Activated CD4-positive, alpha-beta T cell treated with anti-CD3 and anti-CD28 coated beads for 1 hour (primary cell): ENCODE measurements around the gene TMEM35B.
A peak's percentile ranks its signal among the peaks of the same experiment; 100 is the strongest.
"Not testable (repeated sequence)": the region's sequence is repeated elsewhere in the genome, so short reads cannot be mapped to it uniquely, and the experiment has no call there.

Source experiments
- DNase-seq: peaks from one replicate; pipeline ENCODE4 v3.0.0-alpha.2; 2020

Gene TMEM35B

DNA sequence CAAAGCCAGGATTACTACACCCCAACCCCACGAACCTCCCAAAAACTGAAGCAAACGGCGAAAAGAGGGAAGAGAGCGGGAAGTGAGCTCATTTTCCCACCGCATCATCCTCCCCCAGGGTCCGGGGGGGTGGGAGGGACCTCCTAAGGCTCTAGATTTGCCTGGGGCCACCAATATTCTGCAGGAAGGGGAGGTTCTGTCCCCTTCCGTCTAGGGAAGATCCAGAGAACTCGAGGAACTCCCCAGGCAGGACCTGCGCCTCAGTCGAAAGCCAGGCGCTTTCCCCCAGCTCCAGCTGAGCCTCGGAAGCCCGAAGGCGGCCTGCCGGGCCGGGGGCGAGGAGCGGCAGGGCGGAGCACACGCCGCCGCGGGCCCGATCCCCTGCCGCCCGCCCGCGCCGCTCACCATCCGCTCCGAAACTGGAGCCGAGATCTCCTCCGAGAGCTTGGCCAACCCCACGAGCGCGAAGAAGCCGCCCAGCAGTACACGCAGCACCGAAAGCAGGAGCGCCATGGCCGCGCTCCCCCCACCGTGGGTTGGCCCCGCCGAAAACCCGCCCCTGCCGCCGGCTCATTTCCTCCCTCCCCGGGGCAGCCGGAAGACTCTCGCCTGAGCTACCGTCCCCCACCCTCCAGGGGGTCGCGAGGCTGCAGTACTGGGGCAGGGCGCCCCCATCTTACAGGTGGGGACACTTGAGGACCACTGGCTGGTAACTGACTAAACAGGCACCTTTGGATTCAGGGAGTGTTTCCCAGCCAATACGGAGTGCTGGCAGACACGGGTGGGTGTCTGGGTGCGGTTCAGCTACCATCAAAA lies at the start of gene TMEM35B:
TMEM35B (minus strand) TSS at position 555 of the 816 bp plus-strand sequence; CDS start at position 513, 42 bp downstream.
- DNase-seq: peak; percentile 70

DNA sequence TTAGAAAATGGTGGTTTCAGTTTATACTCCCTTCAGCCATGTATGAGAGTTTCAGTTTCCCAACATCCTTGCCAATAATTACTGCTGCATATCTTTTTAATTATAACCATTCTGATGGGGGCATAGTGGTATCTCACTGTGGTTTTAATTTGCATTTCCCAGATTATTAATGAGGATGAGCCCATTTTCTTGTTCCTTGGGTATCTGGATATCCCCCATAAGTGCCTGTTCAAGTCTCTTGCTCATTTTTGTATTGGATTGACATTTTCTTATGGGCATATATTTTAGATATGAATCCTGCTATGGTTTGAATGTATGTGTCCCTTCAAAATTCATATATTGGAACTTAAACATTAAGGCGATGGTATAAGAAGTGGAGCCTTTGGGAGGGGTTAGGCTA lies 48.2 kb upstream of the TMEM35B start:
- DNase-seq: no peak

DNA sequence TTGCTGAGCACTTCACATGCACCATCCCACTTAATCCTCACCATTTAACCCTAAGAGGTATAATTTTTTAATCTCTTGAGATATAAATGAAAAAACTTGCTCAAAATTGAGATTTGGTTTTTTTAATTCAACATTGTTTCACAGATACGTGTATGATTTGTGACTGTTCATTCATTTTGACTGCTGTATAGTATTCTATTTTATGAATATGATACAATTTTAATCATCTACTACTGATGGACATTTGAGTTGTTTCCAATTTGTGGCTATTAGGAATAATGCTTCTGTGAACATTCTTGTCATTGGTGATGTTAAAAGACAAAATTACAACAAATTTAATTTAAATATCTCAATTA lies 47.2 kb upstream of the TMEM35B start:
- no peak for DNase-seq

DNA sequence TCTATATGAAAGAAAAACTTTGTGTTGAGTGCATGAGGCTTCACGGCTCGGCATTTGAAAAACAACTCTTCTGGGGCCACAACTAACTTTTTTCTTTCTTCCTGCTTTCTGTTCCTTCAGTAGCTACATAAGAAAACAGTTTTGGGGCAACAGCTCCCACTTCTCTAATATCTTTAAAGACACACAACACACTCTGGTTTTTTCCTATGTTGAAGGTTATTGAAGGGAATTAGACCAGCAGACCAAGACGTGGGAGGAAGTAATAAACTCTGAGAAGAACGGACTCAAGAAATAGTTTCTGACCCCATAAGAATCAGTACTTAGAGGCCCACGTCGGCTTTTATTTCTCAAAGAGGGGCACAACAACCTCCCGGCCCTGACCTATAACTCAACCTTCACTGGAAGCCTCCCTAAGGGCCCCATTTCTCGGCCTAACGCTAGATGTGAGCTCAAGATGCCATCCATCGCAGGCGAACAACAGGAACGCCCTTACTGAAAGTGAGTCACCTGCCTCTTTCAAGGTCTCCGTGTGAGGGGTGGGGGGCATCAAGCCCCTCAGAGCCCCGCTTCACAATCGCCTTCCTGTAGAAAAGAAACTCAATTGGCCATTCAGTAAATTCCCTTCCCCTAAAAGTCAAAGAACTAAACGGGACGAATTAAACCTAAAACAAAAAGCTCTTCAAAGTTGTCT lies 45.8 kb upstream of the TMEM35B start:
- DNase-seq: peak; percentile 19

DNA sequence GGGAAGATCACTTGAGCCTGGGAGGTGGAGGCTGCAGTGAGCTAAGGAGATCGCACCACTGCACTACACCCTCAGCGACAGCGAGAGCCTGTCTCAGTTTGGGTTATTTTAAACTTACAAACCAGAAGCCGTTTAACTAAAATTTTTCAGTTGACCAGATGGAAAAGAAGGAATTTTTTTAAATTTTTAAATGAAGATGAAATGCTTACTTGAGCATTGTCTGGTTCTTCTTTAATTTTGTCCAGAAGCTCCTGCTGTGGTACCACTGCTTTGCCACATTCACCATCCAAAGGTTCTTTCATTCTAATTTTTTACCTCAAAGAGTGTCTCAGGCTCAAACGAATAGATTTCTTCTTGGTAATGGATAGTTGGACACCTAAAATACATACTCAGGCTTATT lies 45.2 kb upstream of the TMEM35B start:
- no peak for DNase-seq

DNA sequence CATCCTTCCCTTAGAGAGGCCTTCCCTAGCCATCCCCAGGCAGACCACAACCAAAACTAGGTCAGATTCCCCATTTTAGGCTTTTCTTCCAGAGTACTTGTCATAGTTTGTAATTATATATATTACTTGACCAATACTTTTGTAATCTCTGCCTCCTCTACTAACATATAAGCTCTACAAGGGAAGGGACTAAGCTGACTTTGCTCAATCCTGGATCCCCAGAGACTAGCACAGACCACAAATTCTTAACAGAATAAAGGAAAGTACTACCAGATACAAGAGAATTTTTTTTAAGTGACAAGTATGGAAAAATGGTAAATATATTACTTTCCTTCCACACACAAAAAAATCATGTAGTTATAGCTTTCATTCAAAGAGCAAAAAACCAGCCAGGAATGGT lies 44.6 kb upstream of the TMEM35B start:
- no peak for DNase-seq

DNA sequence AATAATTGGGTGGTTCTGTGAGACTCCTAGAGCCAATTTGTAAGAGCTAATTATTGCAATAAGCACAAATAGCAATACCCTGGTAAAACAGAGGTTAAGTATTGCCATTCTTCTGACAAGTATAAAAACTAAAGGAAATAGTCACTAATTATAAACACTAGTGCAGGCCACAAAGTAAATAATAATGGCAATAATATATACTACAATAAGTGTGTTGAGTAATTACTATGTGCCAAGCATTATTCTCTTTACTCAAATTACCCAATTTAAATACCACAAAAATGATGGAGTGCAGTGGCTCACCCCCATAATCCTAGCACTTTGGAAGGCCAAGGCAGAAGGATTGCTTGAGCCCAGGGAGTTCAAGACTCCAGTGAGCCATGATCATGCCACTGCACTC lies 31.3 kb upstream of the TMEM35B start:
- DNase-seq: no peak

DNA sequence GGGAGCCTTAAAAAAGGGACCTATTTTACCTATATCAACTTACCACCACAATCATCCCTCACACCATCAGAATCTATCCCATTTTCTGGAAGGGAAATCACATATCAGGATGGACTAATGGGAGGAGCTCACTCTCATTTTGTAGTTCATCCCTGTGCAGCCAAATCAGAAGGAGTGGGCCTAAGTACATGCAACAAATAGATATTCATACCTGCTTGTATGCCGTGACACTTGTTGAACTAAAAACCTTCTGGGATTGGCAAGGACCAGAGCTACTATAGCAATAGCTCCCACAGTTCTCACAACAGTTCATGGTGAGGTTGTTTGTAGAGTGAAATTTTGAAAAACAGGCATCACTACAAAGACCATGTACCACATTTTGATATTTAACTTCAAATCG lies 29.3 kb upstream of the TMEM35B start:
- no peak for DNase-seq

DNA sequence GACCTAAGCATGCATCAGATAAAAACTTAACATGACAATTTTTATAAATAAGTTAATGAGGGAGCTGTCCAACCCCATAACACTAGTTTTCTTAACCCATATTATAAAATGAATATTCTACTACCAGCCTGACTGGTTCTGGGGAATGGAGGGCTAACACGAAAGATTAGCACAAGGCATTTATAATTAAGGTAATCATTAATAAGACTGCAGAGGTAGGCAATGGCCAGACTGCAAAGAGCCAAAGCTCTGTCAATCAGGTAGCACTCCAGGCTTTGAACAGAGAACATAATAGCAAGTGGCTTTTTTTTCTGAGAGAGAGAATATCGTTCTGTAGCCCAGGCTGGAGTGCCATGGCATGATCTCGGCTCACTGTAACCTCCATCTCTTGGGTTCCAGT lies 20.6 kb upstream of the TMEM35B start:
- no peak for DNase-seq

DNA sequence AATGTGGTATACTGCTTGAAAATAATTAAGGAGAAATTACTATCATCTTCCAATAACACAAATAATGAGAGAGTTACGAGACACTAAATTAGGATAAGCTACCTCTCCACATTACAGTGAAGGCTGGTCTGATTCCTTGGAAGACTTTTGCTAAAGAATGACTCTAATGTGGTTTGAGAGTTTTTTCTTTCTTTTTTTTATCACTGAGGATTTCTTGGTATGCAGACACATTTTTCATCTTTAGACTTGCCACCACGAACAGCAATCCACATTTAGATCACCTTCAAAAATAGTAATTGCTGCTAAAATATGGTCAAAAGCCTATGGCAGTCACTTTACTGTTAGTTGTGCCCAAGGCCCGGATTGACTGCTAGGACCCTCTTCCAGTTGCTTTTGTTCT lies 16.6 kb upstream of the TMEM35B start:
- no peak for DNase-seq

DNA sequence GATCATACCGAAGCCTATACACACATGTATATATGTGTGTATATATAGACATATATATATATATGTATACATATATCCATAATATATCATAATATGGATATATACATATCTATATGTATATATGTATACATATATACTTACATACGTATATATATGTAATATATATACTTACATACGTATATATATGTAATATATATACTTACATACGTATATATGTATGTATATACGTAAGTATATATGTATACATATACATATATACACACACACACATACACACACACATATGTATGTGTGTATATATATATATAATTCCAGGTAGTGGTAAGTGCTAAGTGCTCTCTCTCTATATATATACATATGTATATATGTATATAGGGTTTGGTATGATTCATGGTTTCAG lies 9.7 kb upstream of the TMEM35B start:
- DNase-seq: no peak

DNA sequence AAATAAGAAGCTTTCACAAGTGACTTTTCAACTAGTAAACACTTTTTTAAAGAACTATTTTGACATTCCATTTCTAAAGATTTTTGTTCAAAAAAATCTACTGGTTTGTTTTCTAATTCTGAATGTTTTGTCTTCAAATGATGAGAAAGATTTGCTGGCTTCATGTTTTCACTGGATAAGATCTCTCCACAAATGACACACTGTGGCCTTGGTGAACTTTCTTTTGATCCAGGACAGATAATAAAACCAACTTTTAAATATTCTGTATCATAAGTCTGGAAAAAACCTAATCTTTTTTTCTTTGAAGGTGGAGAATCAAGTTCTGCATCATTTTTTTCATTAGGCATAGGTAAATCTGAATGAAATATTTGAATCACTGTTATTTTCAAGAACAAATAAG lies 3.4 kb upstream of the TMEM35B start:
- no peak for DNase-seq

DNA sequence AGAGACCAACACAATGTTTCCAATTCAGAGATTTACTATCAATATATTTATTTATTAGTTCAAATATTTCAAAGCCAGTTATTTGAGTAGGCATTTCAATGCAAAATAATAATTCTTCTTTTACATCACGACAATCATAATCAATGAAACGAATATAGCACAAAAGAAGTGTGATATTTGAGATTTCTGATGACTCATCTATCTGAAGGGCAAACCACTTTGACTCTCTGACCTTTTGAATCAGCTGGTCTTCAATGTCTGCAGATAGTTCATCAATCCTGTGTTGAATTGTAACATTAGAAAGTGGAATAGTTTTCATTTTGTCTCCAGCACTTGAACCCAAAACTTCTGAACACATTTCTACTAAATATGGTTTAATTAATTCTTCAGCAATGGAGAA lies 3.0 kb upstream of the TMEM35B start:
- DNase-seq: no peak

DNA sequence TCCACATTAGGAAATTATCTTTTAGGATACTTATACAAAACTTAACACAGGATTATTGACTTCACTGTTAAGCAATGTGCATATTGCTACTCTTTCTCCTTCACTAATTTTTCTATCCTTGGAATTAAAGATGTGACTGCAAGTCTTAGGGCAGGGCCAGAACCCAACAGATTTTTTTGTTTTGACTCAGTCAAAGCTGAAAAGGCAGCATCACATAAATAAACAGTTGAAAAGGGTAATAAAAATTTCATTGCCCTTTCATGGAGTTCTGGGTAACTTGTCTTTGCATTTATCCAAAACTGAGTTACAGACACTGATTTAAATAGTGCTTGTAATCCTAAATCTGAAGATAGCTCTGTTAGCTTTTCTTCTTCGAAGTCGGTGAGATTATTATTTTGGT lies 1.9 kb upstream of the TMEM35B start:
- no peak for DNase-seq

DNA sequence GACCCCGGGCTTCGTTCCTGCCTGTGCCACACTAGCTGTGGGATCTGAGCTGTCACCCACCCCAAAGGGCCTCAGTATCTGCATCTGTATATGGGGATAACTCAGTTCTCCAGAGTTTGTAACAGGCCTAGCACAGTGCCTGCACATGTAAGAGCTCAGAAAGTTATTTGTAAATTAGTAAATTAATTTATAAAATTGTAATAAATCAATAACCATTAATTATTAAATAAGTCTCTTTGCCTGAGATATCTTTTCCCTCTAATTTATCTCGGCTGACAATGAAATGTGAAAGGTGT lies 410 bp upstream of the TMEM35B start:
- not testable (repeated sequence) for DNase-seq

DNA sequence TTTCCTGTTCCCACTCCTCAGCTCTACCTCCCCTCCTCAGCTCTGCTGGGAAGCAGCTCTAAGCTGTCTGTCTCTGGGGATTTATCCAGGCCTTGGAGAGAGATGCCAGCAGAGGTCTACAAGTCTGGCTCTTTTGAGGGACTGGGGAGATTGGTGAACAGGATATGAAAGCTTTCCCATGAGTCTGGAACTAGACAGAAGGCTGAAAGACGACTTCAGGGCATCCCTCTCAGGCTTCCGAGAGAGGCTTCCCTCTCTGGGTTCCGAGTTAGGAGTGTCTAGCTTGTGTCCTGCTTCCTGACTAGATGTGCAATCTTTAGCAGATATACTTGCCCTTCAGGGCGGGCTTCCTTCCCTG lies 733 bp downstream of the TMEM35B start:
- no peak for DNase-seq

DNA sequence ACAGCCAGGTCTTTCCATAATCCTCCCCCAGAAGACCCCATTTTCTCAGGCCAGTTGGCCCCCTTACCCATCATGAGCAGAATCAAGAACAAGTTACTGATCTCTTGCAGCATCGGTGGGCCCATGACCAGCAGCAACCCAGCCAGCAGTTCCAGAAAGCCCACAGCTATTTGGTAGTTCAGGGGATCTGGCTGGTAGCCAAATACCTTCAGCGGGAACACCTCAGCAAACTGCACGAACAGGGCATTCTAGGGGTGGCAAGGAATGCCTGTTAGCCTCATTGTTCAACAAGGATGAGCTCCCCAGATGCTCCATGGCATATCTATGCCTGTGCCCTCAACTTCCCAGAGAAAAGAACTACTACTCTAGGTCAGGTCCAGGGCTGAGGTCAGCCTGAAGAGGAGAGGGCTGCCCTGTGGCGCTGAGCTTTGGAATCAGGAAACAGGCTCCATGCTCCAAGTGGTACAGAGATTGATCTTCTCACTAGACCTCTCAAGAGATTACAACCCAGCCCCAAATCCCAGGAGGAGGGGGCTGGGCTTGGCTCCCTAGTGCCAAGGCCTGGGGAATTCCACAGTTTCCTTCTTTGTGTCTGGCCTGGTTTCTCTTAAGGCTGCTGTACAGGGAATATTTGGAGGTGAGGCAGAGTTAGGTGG lies 1.3 kb downstream of the TMEM35B start:
- DNase-seq: no peak

DNA sequence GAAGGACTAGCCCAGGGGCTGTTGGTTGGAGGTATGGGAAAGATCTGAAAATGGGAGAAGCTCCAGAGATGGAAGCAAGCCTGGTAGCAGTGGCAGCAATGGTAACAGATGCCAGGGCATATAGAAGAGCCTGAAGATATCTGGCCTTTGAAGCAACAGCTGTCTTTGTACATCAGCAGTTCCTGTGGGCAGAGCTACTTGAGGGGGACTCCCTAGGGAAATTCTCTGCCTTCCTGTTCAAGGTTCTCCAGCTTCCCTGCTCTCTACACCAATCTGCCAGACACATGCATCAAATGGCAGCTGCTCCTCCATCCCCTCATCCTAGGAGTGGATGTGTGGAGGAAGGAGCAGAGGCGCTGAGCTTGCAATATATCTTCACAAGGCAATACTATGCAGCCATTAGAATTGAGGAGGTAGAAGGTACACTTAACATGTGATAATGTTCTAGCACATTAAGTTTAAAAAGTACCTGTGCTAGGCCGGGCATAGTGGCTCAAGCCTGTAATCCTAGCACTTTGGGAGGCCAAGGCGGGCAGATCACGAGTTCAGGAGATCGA lies 2.2 kb downstream of the TMEM35B start:
- DNase-seq: no peak

DNA sequence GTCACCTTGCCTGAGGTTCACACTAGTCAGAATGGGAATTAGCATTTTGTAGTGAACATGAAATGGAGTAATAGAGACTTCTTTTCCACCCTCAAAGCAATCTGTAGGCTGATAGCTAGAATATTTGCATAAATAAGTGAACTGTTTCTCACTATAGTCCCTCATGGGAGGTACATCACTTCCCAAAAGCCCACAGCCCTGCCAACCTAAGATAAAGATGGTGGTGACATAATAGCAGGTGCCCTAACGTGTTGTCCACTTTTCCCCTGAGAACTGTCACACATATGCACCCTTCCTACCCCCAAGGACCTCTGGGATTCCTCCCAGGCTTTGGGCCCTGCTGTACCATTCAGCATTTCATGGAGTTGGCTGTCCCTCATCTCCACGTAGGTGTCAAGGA lies 4.4 kb downstream of the TMEM35B start:
- no peak for DNase-seq

DNA sequence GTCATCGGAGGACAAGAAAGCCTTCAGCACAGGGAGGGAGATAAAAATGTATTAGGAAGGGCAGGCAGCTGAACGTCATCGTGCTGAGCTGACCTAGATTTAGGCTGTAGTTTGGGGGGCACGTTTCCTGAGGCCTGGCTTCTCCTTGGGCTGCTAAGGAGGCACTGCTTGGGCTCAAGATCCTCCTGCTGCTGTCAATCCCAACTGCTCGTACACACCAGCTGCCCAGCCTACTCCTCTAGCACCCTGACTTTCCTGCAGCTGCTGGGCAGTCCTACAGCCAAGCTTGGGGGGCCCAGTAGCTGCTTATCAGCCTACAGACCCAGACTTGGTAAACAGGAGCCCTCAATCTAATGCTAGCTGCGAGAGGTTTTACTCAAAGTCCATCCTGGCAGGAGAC lies 6.2 kb downstream of the TMEM35B start:
- DNase-seq: no peak

DNA sequence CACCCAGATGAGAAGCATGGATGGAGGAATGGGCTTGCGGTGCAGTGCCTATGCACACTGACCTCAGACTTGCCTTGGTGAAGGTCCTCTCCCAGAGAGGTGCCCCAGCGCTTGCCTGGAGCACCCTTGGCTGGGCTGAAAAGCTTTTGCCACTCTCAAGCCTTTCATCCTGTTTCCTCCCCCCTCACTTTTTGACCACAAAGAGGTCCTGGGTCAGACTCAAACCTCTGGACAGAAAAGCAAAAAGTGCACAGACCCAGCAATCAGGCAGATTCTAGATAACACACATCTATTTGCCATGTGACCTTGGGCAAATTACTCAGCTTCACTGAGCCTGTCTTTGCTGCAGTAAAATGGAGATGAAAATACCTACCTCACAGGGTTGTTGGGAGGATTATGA lies 7.3 kb downstream of the TMEM35B start:
- no peak for DNase-seq

DNA sequence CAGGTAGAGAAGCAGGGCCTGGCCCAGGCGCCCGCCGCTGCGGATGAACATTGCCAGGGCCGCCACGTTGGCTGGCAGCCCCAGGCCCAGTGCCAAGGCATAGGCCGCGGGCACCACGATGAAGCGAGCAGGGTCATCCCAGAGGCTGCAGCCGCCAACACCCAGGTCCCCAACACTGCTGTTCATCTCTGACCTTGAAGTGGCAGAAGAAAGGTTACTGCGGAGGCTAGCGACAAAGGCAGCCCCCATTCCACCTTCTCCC lies 8.0 kb downstream of the TMEM35B start:
- DNase-seq: no peak

DNA sequence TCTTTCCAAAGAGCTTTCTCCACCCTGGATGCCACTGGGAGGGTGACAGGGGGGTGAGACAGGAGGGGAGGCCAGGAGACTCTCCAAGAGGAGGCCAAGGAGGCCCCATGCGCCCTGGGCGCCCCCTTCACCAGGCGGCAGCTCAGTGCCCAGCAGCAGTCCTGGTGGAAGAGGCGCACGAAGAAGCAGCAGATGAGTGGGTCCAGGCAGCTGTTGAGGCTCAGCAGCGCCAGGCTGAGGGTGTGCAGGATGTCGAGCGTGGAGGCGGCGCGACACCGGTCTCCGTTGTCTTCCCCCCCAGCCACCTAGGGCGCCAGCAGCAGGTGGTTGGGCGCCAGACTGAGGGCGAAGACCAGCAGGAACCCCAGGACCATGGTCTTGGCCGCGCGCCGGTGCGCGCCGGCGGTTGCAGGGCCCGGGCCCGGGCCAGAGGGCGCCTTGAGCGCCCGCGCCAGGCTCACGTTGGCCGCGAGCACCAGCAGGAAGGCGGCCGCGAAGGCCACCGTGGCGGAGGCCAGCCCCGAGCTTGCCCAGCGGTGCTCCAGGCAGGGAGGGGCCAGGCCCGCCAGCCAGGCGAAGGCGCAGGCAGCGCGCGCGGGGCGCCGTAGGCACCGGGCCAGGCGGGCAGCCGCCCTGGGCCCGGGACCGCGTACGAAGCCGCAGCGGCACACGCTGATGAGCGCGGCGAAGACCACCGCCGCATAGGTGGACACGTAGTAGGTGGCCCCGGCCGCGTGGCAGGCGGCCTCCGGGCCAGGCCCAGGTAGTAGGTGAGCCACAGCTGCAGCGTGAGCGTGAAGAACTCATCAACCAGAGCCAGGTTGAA lies 8.6 kb downstream of the TMEM35B start:
- DNase-seq: no peak

DNA sequence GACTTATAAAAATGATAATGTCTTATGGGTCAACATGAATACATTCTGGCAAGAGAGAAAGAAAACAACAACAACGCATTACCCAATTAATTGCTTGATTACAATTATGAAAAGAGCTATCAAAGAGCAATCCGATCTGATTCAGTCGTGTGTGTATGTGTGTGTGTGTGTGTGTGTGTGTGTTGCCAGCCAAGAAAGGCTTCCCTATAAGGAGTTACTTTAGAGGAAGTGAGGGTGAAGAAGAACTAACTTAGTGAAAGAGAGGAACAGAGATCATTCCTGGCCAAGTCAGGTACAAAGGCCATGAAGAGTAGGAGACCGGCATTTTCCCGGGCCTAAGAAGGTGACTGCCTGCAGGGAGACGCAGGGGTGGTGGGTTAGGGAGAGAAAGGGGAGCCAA lies 9.4 kb downstream of the TMEM35B start:
- DNase-seq: no peak
